ENCODE results near the gene NHLRC2.

- TF ChIP-seq CTCF (IDR thresholded peaks at IDR 0.05) (no peak), EZH2phosphoT487 (IDR thresholded peaks at IDR 0.05) (no peak), EZH2 (IDR thresholded peaks at IDR 0.05) (no peak)
These were observed 25.2 kb downstream of the NHLRC2 start for GRCh38 chr10:113879691-113880090.

All from neural progenitor cell (in vitro differentiated cells).